H54 (cell line): ENCODE measurements around the gene TPR.
"Not testable (repeated sequence)": the region's sequence is repeated elsewhere in the genome, so short reads cannot be mapped to it uniquely, and the experiment has no call there.

Experiments used
- DNase-seq: peaks from one replicate; pipeline ENCODE4 v3.0.0; 2011; ENCODE audit warnings: low spot score, mixed read lengths; ENCODE audit not compliant: insufficient read length
- FAIRE-seq: peaks from 3 replicates; lab custom pipeline; 2011; peaks lifted over from hg19 to GRCh38; lab: Jason Lieb, UNC
- POLR2A ChIP-seq: IDR thresholded peaks from 2 replicates; pipeline ENCODE4 v1.6.1; 2011; ENCODE audit warnings: low read depth, mild to moderate bottlenecking, low read length

Gene TPR

DNA sequence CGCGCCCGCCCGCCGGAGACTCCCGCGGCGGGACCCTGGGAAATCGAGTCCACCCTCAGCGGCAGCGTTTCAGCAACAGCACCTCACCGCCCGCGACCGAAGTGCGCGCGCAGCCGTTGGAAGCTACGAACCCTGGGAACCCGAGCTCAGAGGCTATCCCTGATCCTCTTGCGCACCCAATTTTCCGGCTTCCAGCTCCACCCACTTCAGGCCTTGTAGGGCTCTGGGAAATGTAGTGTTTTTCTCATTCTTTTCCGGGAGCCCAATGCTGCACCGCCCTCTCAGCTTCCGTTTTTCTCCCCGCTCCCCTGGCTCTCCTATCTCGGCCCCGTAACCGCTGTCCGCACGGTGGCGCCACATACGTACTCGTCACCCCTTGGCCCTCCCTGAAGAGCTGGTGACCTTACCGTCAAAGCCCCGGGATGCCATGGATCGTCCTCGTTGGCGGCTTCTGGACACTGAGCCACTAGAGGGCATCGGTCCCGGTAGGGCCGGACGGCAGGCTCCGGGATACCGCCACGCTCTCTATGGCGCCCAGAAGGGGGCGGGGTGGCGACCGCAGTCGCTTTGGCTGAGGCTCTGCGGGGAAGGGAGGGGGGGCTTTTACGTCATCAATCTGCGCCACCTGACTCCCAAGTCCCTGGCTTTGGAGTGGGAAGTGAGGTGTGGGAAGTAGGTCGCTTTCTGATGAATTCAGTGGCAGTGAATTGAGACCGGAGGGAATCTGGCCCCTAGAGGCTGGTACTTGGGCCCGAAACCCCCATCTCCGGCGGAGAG lies at the start of gene TPR, which contains the start of gene ODR4:
Gene TPR (minus strand): TSS at position 102 of the 777 bp plus-strand sequence. CDS start 225 bp downstream, outside the sequence.
Gene ODR4 (plus strand): TSS at position 687 of the 777 bp plus-strand sequence. CDS start 3,948 bp downstream, outside the sequence.
- peak; percentile 99 for FAIRE-seq
- TF ChIP-seq POLR2A, result peak; percentile 87
- peak; percentile 79 for DNase-seq

DNA sequence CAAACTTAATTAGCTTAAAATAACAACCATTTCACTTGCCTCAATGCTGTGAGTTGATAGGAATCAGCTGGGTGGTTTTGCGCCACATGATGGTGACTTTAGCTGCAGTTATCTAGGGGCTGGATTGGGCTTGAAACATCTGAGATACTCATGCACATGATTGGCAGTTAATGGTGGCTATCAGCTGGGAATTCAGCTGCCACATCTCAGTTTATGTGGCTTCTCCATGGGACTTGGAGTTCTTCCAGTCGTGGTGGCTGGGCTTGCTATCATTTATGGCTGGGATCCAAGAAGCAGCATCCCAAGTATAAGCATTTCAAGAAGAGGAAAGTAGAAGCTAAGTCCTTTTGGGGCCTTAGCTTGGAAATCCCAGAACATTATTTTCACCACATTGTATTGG lies 49.5 kb upstream of the TPR start:
- no peak for TF ChIP-seq POLR2A
- DNase-seq (no peak), FAIRE-seq (no peak)

DNA sequence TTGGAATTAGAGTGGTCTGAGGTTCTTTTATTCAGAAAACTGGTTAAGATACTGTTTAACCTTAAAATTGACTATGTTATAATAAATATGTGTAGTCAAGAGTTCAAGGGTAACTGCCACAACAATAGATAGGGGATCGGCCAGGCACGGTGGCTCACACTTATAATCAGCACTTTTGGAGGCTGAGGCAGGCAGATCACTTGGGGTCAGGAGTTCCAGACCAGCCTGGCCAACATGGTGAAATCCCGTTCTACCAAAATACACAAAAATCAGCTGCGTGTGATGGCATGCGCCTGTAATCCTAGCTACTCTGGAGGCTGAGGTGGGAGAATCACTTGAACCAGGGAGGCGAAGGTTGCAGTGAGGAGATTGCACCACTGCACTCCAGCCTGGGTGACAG lies 46.4 kb upstream of the TPR start:
- no peak for FAIRE-seq

DNA sequence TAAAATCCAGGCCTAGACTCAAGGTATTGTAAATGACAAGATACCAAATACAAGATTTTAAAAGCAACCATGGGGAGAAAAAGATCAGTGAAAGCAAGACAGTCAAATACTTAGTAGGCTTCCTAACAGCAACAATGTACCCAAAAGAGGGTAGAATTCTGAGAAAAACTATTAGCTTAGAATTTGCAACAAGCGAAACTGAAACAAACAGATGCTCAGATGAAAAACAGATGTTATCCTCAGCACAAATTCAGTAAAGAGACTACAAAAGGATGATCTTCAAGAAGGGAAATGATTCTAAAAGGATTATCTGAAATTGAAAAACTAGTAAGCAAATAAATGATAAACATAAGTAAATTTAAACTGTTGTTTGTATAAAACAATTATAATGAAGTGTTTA lies 45.9 kb upstream of the TPR start:
- TF ChIP-seq POLR2A, result no peak
- FAIRE-seq (no peak), DNase-seq (no peak)

More for the DNA sequence above, 46.4 kb upstream of the TPR start:
- DNase-seq, result no peak
- TF ChIP-seq POLR2A, result no peak

DNA sequence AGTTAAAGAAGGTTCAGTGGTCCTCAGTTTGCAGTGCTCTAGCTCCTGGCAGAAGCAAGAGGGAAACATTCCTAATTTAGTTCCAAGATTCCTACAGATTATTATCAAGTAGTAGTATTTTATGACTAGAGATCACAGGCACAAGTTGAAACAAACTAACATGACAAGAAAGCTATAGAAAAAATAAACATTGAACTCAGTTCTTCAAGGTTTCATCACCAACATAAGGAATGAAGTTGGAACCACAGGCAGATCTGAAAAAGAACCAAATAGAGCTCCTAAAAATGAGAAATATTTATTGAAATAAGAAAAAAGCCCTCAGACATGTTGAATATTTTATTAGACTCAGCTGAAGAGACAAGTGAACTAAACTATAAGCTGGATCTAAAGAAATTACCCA lies 45.3 kb upstream of the TPR start:
- no peak for FAIRE-seq
- DNase-seq, result no peak
- TF ChIP-seq POLR2A, result no peak

DNA sequence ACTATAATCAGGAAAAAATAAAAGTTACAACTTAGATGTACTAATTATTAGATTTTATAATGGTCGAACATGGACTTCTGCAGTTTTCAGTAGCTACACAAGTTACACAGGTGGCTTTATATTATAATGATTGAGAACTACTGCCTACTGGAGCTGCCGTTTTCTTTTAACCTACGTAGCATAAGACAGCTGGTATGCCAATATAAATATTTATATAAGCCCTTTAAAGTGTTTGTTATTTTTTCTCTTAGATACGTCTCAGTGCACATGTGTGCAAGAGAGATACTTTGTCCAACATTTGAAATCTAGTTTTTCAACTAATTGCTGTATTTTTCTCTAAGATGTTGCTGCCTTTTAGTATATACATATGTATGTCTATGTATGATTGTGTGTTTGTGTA lies 43.5 kb upstream of the TPR start:
- FAIRE-seq, result no peak
- TF ChIP-seq POLR2A, result no peak

DNA sequence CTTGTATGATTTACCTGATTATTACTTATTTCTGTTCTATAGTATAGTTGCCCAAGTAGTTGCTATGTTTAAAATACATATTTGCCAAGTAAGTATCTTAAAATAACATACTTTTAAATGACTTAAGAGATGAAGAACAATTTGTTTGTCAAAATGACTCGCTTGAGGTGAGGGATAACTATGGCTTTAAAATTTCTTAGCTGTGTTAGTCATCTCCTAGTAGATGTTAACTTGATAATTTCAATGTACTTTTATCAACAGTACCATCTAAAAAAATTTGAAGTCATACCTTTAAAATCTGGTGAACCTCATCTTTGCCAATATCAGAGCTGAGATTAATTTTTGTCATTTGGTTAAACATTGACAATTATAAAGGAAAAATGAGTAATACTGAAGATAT lies 38.3 kb upstream of the TPR start:
- DNase-seq (no peak), FAIRE-seq (peak; percentile 15)
- no peak for TF ChIP-seq POLR2A

More for the DNA sequence above, 43.5 kb upstream of the TPR start:
- no peak for DNase-seq

DNA sequence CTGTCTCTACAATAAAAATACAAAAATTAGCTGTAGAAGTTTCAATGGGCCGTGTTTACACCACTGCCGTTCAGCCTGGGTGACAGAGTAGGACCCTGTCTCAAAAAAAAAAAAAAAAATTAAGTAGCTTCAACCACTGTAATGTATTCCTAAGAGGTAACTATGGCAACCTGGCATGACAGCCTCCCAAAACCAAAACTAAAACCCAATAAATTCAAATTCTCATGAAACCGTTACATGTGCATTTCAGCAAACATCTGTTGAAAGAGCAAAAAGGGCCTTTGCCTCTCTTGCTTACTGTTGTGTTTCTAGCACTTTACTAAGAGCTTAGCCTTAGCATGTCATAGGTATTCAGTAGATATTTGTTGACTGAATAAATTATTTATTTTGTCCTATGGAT lies 34.0 kb upstream of the TPR start:
- DNase-seq (no peak), FAIRE-seq (no peak)
- TF ChIP-seq POLR2A, result no peak

DNA sequence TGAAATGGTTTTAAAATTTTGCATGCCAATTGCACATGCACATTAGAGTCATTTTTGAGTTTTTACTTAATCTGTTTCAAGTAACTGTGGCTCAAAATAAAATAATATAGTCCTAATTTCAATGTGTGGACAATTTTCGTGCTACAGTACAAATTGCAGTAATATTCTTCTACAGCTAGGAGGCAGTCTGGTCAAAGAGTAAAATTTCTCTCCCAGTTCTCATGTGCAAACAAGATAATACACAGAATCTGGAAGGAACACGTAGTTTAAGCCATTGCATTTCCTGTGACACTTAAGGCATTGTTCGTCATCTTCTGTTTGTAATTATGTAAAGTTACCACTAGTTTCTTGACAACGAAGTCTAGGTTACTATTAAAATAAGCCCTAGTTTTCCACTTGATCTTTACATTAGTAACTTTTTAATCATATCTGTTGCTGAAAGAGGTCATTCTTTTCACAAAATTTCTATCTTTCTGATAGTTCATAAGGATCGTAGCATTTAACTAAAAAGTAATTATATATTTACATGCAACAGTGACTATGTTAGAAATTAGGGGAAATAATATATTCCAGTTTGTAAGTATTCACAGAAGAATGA lies 29.5 kb upstream of the TPR start:
- peak; percentile 53 for FAIRE-seq
- DNase-seq, result no peak
- no peak for TF ChIP-seq POLR2A

DNA sequence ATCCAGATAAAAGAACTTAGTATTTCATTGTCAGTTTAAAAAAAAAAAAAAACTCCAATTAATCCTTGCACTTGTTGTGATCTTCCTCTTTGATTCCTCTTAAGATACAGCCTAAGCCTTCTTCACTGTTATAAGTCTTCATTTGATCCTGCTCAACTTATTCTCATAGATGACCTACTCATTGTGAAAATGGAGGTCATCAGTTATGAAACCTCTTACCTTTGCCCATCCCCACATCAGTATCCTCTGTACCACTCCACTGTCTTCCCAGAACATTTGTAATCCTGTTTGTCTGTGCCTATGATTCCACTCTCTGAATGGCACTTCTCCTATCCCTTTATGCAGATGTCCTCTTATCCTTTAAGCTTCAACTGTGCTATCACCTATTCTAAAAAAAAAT lies 28.6 kb upstream of the TPR start:
- FAIRE-seq, result no peak
- no peak for DNase-seq
- no peak for TF ChIP-seq POLR2A

DNA sequence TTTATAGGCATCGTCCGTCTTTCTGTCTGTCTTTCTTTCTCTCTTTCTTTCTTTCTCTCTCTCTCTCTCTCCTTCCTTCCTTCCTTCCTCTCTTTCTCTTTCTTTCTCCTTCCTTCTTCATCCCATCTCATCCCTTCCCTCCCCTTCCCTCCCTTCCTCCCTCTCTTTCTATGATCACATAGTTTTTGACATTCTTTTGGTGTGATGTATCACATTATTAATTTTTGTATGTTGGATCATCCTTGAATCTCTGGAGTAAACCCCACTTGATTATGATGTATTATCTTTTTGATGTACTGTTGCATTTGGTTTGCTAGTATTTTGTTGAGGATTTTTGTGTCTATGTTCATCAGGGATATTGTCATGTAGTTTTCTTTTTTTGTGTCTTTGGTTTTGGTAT lies 26.4 kb upstream of the TPR start:
- not testable (repeated sequence) for FAIRE-seq, DNase-seq

DNA sequence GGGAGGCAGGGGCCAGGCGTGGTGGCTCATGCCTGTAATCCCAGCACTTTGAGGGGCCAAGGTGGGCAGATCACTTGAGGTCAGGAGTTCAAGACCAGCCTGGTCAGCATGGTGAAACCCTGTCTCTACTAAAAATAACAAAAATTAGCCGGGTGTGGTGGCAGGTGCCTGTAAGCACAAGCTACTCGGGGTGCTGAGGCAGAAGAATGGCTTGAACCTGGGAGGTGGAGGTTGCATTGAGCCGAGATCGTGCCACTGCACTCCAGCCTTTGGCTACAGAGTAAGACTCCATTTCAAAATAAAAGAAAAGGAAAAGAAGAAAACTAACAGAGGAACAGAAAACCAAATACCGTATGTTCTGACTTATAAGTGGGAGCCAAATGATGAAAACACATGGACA lies 17.7 kb upstream of the TPR start:
- FAIRE-seq, result not testable (repeated sequence)

DNA sequence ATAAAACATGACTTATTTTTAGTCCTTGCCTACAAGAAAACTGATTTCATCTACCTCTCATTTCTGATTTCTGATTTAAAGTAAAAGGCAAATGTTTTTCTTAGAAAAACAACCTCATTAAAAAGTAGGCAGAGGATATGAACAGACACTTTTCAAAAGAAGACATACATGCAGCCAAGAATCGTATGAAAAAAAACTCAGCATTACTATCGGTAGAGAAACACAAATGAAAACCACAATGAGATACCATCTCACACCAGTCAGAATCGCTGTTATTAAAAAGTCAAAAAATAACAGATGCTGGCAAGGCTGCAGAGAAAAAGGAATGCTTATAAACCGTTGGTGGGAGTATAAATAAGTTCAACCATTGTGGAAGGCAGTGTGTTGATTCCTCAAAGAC lies 16.8 kb upstream of the TPR start:
- DNase-seq (no peak), FAIRE-seq (no peak)
- TF ChIP-seq POLR2A, result no peak

More for the DNA sequence above, 17.7 kb upstream of the TPR start:
- not testable (repeated sequence) for DNase-seq

DNA sequence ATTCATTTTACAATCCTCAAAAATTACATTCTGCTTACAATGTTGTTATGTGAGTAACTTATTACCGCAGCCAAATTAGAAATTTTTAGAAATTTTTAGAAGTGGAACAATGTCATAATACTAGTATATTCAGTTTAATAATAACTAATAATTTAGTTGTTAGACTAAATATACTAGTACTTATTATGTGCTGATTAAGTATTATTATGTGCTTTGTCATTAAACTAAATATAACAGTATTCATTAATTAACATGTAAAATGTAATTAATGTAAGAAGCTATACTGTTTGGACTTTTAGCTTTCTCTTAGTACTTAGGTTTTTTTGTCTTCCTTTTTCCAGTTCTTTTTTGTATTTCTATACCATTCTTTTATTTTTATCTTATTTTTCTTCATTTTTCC lies 15.9 kb upstream of the TPR start:
- no peak for DNase-seq
- no peak for TF ChIP-seq POLR2A
- no peak for FAIRE-seq
